Measurements from ENCODE around the gene CD248.

DNA sequence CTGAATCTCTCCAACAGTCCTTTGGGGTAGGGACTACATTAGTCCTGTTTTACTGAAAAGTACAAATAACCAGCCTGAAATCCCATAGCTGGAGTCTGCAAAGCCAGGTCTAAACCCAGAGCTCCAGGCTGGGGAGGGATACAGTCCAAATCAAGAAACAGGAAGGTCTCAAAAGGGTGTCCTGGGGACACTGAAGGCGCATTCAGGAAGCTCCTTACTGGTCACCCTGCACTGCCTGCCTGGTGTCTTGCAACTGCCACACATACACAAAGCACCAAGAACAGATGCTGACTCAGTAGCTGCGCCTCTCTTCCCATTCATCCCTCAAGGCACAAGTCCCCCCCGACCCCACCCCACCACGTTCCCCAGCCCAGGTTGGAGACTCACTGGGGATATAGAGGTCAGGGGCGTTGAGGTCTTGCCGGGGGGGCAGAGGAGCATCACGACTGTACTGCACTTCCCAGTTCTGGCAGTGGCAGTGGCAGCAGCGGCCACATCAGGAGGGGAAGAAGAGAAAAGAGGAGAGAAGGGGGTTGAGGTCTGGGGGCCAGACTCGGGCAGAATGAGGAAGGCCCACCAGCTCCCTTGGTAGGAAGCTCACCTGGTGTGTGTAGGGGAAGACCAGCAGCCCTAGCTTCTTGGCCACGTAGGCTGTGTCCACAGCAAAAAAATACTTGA, 29.5 kb downstream of the CD248 start:
- TF ChIP-seq POLR2A (IDR thresholded peaks at IDR 0.05) = no peak
- no peak for TF ChIP-seq CTCF (IDR thresholded peaks at IDR 0.05)
- no peak for TF ChIP-seq EP300 (IDR thresholded peaks at IDR 0.05)
